HG02973 (cell line): ENCODE data around the gene CHRM1.
A peak's percentile ranks its signal among the peaks of the same experiment; 100 is the strongest.

ENCODE experiments used
- ATAC-seq: cut with Tn5 transposase; IDR thresholded peaks from one replicate; pipeline ENCODE4 v1.9.1; 2021; ENCODE audit warnings: moderate library complexity; ENCODE audit not compliant: unreplicated experiment

CHRM1 gene

DNA sequence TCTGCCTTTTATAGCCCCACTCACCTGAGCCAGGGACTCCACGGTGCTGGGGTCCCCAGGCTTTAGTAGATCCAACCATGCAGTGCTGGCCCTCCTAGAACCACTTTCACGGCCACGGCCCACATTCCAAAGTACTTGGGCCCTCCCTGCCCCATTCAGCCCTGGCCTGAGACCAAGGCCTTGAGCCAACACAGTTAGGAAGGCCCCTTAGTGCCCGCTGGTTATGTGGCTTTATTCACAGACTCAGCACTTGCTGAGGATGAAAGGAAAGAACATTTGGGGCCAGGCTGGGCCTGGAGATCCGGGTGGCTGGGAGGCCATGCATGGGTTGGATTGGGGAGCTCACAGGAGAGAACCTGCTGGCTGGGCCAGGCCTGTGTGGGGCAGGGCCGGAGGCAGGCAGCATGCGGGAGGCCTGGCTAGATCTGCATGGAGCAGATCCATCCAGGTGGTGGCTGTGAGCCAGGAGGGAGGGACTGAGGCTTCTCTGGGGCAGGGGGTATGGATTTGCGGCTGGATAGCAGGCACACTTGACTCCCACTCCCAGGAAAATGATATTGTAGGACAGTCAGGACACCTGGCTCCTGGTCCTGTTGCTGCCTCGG is 12.6 kb downstream of the CHRM1 start:
- no peak for ATAC-seq

DNA sequence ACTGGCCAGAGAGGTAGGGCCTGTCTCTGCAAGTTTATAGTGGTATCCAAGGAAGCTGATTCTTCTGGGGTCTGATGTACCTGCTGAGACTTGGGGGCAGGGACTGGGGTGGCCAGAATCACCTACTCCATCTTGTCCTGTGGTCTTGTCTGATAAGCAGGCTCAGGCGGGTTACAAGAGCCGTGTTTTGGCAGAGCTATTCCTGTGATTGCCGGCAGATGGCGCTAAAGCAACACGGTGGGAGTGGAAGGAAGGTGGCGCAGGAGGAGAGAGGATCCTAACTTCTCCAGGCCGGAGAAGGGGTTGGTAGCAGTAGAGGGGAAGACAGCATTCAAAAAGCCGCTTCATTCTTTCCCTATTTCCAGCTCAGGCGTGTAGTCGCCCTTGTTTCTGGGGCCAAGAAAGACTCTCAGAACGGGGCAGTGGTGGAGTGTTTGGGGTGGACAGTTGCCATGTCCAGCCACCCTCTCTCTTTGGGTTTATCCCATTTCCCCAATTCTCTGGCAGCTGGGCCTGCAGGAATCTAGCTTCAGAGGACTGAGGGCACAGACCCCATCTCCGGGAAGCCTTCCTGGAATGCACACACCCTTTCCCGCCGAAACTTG is 15.1 kb downstream of the CHRM1 start:
- no peak for ATAC-seq

- no peak for ATAC-seq
These were observed 15.9 kb downstream of the CHRM1 start for GRCh38 chr11:62905296-62905695.

GRCh38 chr11:62902932-62903331 is 18.2 kb downstream of the CHRM1 start:
- ATAC-seq: no peak

DNA sequence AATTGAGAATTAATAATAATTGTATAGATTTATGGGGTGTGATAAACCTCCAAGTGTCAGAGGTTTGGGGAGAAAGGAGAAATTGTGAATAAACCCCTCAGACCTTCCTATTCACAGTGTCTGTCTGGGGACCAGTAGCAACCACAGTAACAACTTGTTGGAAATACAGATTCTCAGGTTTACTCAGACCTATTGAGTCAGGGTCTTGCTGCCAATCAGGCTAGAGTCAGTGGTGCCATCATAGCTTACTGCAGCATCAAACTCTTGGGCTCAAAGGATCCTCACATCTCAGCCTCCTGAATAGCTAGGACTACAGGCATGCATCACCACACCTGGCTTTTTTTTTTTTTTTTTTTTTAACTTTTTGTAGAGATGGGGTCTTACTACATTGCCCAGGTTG is 23.1 kb downstream of the CHRM1 start:
- ATAC-seq: no peak

DNA sequence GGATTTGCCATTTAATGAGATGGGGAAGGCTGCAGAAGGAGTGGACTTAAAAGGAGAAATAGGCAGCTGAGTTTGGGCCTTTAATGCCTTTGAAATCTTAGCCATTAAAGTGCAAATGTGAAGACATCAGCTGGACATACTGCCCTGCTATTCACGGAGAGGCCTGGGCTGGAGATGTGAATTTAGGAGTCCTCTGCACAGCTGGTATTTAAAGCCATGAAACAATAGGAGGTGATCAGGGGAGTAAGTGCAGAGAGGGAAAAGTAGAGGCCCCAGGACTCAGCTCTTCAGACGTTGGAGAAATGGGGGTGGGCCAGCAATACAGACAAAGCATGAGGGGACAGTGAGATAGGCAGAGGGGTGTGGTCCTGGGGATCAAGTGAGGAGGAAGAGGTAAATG is 23.9 kb downstream of the CHRM1 start:
- no peak for ATAC-seq

- ATAC-seq: no peak
These were observed 25.1 kb downstream of the CHRM1 start for GRCh38 chr11:62896049-62896448.

GRCh38 chr11:62895501-62895900 is 25.7 kb downstream of the CHRM1 start:
- ATAC-seq: no peak

GRCh38 chr11:62892077-62892922 is 28.9 kb downstream of the CHRM1 start:
- no peak for ATAC-seq

- ATAC-seq: no peak
These were observed 31.4 kb downstream of the CHRM1 start for GRCh38 chr11:62889484-62890437.

DNA sequence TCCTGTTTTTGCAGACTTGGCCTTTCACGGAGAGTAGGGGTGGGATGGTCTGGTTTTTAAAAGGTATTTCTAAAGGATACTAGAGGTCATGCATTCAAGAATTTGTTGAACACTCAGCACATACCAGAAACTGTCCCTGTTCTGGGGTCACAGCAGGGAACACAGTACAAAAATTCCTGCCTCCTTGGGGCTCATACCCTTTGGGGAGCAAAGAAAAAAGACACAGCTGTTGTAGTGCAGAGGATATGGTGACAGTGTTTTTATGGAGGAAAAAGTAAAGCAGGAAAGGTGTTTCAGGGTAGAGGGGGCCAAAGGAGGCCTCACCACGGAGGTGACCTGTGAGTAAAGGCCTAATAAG is 32.1 kb downstream of the CHRM1 start:
- ATAC-seq: no peak

DNA sequence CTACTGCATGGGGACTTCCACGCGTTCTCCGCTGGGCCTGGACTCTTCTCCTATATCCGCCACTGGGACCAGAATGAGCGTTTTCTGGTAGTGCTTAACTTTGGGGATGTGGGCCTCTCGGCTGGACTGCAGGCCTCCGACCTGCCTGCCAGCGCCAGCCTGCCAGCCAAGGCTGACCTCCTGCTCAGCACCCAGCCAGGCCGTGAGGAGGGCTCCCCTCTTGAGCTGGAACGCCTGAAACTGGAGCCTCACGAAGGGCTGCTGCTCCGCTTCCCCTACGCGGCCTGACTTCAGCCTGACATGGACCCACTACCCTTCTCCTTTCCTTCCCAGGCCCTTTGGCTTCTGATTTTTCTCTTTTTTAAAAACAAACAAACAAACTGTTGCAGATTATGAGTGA is 32.8 kb downstream of the CHRM1 start:
- ATAC-seq: no peak

GRCh38 chr11:62885137-62885750 is 35.9 kb downstream of the CHRM1 start:
- no peak for ATAC-seq

GRCh38 chr11:62883673-62884072 is 37.5 kb downstream of the CHRM1 start:
- no peak for ATAC-seq

GRCh38 chr11:62882788-62883501 is 38.2 kb downstream of the CHRM1 start:
- no peak for ATAC-seq

GRCh38 chr11:62882431-62882749 is 38.8 kb downstream of the CHRM1 start:
- ATAC-seq: no peak

DNA sequence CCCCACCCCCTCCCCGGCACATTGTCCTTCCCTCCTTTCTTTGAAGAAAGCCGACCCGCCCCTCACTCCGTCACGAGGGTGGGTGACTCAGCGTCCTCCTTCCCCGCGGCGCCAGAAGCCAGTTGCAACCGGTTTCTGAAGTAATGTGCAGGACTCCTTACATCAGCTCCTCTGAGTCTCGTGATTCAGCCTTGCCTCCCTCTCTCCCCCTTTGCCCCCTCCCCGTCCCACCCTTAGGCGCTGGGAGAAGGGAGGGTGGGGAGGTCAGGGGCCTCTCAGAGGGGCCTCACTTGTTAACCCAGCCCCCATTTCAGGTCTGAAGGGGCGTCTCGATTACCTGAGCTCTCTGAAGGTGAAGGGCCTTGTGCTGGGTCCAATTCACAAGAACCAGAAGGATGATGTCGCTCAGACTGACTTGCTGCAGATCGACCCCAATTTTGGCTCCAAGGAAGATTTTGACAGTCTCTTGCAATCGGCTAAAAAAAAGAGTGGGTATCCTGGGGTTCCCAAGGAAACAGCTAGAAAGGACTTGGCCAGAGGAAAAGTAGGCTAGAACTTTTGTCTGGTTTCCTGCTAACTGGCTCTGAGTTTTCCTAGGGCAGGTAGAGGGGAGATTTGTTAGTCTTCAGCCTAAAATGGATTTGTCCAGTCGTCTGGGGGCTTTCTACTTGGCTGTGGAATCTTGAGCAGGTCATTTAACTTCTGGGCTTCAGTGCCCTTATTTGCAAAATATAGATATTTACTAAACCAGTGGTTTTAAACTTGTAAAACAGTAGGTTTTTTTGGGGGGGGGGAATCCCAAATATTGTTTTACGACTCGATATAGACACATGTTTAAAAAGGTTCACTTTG is 39.4 kb downstream of the CHRM1 start:
- ATAC-seq: peak; percentile 43

- ATAC-seq: peak; percentile 55
These were observed 40.2 kb downstream of the CHRM1 start, which contains the start of gene SLC3A2 for GRCh38 chr11:62880803-62881578. Gene SLC3A2, plus strand, starts transcription at chr11:62880896. Its CDS starts 128 bp downstream, at chr11:62881024.
